Small intestine (tissue), 7 donors: ENCODE results near the gene RNPS1. TPM values are rescaled to one million over a fixed set of nuclear protein-coding genes. Genes with fewer than 3 reads are reported as not detected.
"Not testable (repeated sequence)": the region's sequence is repeated elsewhere in the genome, so short reads cannot be mapped to it uniquely, and the experiment has no call there.

Source experiments
- DNase-seq, 2 donors: peaks; one replicate each; pipeline versions ENCODE4 v3.0.0 to v3.0.0-alpha.2; 2013
- FAIRE-seq: peaks from 2 replicates; lab custom pipeline; 2012; peaks lifted over from hg19 to GRCh38; lab: Jason Lieb, UNC
- H3K27ac ChIP-seq, 3 donors: one replicate each; pipeline ENCODE4 v1.5.1; 2013; ENCODE audit warnings: low read length in 2 of 3, mild to moderate bottlenecking in 2 of 3, control low read depth in 1 of 3, inconsistent platforms in 1 of 3, low read depth in 1 of 3, moderate library complexity in 1 of 3
- H3K27me3 ChIP-seq, 3 donors: one replicate each; pipeline ENCODE4 v1.6.1; 2013; ENCODE audit warnings: low read length in 3 of 3, inconsistent platforms in 1 of 3; ENCODE audit not compliant: control insufficient read depth in 3 of 3, insufficient read depth in 3 of 3
- H3K36me3 ChIP-seq, 3 donors: one replicate each; pipeline ENCODE4 v1.6.1; 2013; ENCODE audit warnings: low read length in 3 of 3, inconsistent platforms in 1 of 3, low read depth in 1 of 3, mild to moderate bottlenecking in 1 of 3, moderate library complexity in 1 of 3; ENCODE audit not compliant: control insufficient read depth in 3 of 3, insufficient read depth in 2 of 3
- H3K4me1 ChIP-seq, 3 donors: one replicate each; pipeline ENCODE4 v1.6.1; 2013; ENCODE audit warnings: low read length in 2 of 3, inconsistent platforms in 1 of 3, low read depth in 1 of 3, mild to moderate bottlenecking in 1 of 3, moderate library complexity in 1 of 3; ENCODE audit not compliant: control insufficient read depth in 3 of 3, insufficient read depth in 2 of 3
- H3K4me3 ChIP-seq, 3 donors: one replicate each; pipeline ENCODE4 v1.5.1; 2013; ENCODE audit warnings: low read length in 3 of 3, control low read depth in 1 of 3, inconsistent platforms in 1 of 3, low read depth in 1 of 3, mild to moderate bottlenecking in 1 of 3, moderate library complexity in 1 of 3
- H3K9me3 ChIP-seq, 2 donors: one replicate each; pipeline ENCODE4 v1.6.1; 2013; ENCODE audit warnings: low read depth in 1 of 2, low read length in 1 of 2; ENCODE audit not compliant: control insufficient read depth in 2 of 2, insufficient read depth in 1 of 2
- WGBS, 3 donors: extraction: QIAGEN DNeasy Blood & Tissue Kit; methylation state at CpG; one replicate each; pipeline ENCODE4 v1.1.7; 2013; 5-methylcytosine and 5-hydroxymethylcytosine counted together
- polyA plus RNA-seq, 4 donors: library from polyadenylated mRNA; stranded (reverse) in 3 of 4; unstranded in 1 of 4; fragments of 200-250 nt in 3 of 4; fragments of 120-200 nt in 1 of 4; gene quantifications; one replicate each; pipeline versions ENCODE4 v1.2.1 to v1.2.3, GENCODE V29; 2013
- donor health status: healthy with polysubstance abuse.
- donor health status: control.
- donor health status: control.
- donor health status: Bipolar disorder and iron deficiency.
- donor health status: healthy.

Gene RNPS1
- polyA plus RNA-seq, 4 donors, result 91.7 to 166 (median 138) TPM

DNA sequence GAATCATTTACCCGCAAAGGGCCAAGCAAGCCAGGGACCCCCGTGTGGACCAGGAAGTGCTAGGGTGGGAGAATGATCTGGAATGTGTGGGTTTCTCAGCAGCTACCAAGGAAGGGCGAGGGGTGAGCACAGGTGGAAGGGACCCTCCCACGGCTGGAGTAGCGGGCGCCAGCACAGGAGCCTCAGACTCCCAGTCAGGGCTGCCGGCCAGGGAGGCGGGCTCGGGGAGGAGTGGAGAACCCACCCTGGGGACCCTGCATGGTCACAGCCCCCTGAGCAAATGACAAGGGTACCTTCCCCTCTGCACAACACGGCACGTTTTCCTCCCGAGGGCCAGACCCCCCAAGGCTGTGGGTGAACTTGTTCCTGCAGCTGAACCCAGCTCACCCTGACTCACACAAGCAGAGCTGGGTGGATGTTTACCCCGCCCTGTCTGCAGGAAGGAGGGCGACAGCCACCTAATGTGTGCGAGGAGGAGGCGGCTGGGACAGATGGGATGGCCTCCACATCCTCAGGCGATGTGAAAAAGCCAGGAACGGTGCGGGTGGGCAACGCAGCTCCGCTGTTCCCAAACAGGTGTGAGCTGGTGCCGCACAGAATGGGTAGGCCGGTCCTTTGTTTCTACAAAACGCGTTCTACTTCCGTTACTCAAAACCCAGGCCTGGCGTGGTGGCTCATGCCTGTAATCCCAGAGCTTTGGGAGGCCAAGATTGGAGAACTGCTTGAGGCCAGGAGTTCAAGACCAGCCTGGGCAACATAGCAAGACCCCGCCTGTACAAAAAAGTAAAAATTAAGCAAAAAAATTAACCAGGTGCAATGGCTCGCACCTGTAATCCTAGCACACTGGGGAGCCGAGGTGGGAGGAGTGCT is 22.8 kb downstream of the RNPS1 start:
- H3K27ac ChIP-seq, result no peak overlapping the region
- no peaks in the 10 kb centered on the region for H3K9me3 ChIP-seq
- H3K36me3 ChIP-seq, result peaks cover 2 to 80% (median 5%) of the 10 kb centered on the region in 3 donors
- H3K27me3 ChIP-seq, result no peaks in the 10 kb centered on the region
- peaks cover 0 to 3% (median 0%) of the 10 kb centered on the region in 3 donors for H3K4me1 ChIP-seq
- no peak overlapping the region for H3K4me3 ChIP-seq
- FAIRE-seq, result no peak
- no peak for DNase-seq
- 94 to 95% (median 95%) methylated on average over 30 of the region's 30 CpGs for WGBS, 3 donors

DNA sequence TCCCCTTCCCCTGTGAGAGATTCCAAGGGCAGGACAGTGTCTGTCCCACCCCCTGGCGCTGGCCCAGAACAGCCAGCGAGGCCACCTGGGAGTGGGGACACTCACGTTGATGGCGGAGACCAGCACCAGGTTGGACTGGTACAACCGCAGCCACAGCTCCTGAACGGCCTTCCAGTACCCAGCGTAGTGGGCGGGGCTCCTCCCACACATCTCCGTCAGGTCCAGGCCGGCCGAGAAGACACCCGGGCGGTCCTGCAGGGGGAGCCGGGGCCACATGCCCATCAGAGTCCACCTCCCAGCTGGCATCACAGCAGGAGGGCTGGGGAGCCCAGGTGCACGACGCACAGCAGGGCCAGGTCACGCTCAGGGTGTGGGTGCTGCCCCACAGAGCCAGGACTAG is 23.6 kb downstream of the RNPS1 start:
- H3K27me3 ChIP-seq, result no peaks in the 10 kb centered on the region
- H3K9me3 ChIP-seq, result no peaks in the 10 kb centered on the region
- WGBS, 3 donors, result 83 to 87% (median 85%) methylated on average over 17 of the region's 17 CpGs
- peaks cover 2 to 86% (median 8%) of the 10 kb centered on the region in 3 donors for H3K36me3 ChIP-seq
- H3K27ac ChIP-seq, result no peak overlapping the region
- DNase-seq (no peak), FAIRE-seq (no peak)
- no peak overlapping the region for H3K4me3 ChIP-seq
- no peaks in the 10 kb centered on the region for H3K4me1 ChIP-seq

DNA sequence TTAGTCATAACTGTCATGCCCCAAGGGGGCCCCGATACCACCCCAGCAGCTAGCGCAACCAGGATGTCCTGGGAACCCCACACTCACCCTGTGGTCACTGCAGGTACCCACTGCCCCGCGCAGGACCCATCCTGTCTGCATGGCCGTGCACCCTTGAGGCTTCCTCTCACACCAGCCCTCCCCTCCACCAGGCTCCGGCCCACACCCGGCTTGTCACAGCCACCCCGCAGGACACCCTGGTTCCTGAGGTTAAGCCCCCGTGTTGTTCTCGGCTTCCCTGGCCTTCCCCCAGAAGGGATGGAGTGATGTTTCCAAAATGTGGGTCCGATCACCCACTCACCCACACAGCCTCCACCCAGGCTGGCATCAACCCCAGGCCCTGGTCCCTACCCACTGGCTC is 24.1 kb downstream of the RNPS1 start:
- Histone ChIP-seq H3K9me3 (no peaks in the 10 kb centered on the region), H3K4me1 (peaks cover 0 to 2% (median 0%) of the 10 kb centered on the region in 3 donors), H3K36me3 (peaks cover 2 to 88% (median 8%) of the 10 kb centered on the region in 3 donors), H3K27ac (no peak overlapping the region), H3K4me3 (no peak overlapping the region), H3K27me3 (no peaks in the 10 kb centered on the region)
- FAIRE-seq, result no peak
- WGBS, 3 donors, result 91 to 99% (median 96%) methylated on average over 11 of the region's 11 CpGs
- no peak for DNase-seq

DNA sequence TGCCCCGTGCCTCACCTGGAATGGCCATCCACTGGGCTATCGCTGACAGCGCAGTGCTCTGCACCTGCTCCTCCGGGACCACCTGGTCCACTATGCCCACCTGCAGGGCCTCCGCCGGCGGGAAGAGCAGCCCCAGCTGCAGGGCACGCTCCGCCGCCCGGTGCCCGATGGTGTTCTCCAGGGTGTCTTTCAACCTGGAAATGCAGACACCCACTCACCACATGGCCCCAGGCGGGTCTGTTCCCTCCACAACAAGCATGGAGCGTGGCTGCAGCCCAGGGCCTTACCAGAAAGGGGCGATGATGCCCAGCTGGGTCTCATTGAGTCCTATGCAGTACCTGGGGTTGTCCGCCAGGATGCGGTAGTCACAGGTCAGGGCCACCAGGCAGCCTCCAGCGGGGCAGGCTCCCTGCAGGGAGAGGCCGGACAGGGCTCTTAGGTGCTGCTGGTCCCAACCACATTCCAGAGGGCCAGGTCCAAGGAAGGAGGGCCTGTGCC is 24.8 kb downstream of the RNPS1 start:
- no peak for DNase-seq
- Histone ChIP-seq H3K36me3 (peaks cover 2 to 87% (median 8%) of the 10 kb centered on the region in 3 donors), H3K27ac (no peak overlapping the region), H3K9me3 (no peaks in the 10 kb centered on the region), H3K27me3 (peaks cover 0 to under 1% (median 0%) of the 10 kb centered on the region in 3 donors), H3K4me1 (peaks cover 0 to 9% (median 0%) of the 10 kb centered on the region in 3 donors), H3K4me3 (no peak overlapping the region)
- WGBS, 3 donors, result 95 to 97% (median 96%) methylated on average over 18 to 19 of the region's 19 CpGs
- FAIRE-seq, result no peak

DNA sequence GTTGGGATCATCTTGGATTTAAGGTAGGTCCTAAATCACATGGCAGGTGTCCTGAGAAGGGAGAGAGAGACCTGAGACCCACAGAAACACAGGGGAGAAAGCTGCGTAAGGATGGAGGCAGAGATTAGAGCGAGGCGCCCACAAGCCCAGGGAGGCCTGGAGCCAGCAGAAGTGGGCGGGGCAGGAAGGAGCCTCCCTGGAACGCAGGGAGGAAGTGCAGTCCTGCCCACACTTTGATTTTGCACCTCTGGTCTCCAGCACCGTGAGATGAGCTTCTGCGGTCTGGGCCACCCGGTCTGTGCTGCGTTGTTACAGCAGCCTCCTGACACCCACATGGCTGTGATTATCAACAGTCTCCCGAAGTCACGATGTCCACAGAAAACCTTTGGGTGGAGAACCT is 25.3 kb downstream of the RNPS1 start:
- Histone ChIP-seq H3K36me3 (peaks cover 2 to 86% (median 8%) of the 10 kb centered on the region in 3 donors), H3K4me1 (peaks cover 0 to 14% (median 0%) of the 10 kb centered on the region in 3 donors), H3K9me3 (no peaks in the 10 kb centered on the region), H3K27ac (no peak overlapping the region), H3K27me3 (peaks cover 0 to 6% (median 0%) of the 10 kb centered on the region in 3 donors), H3K4me3 (no peak overlapping the region)
- no peak for FAIRE-seq
- no peak for DNase-seq
- WGBS, 3 donors, result 81 to 86% (median 83%) methylated on average over 11 of the region's 11 CpGs

DNA sequence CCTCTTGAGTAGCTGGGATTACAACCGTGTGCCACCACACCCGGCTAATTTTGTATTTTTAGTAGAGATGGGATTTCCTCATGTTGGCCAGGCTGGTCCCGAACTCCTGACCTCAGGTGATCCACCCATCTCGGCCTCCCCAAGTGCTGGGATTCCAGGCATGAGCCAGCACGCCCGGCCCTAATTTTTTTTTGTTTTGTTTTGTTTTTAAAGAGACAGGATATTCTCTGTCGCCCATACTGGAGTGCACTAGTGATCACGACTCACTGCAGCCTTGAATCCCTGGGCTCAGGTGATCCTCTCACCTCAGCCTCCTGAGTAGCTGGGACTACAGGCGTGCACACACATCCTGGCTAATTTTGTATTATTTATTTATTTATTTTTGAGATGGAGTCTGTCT is 27.6 kb downstream of the RNPS1 start:
- not testable (repeated sequence) for H3K9me3 ChIP-seq, DNase-seq, H3K4me3 ChIP-seq, FAIRE-seq, H3K27ac ChIP-seq
- 79 to 85% (median 80%) methylated on average over 9 of the region's 9 CpGs for WGBS, 3 donors
- H3K36me3 ChIP-seq, result peaks cover 2 to 74% (median 13%) of the 10 kb centered on the region in 3 donors
- H3K4me1 ChIP-seq, result peaks cover 0 to 30% (median 0%) of the 10 kb centered on the region in 3 donors
- peaks cover 0 to 28% (median 6%) of the 10 kb centered on the region in 3 donors for H3K27me3 ChIP-seq

DNA sequence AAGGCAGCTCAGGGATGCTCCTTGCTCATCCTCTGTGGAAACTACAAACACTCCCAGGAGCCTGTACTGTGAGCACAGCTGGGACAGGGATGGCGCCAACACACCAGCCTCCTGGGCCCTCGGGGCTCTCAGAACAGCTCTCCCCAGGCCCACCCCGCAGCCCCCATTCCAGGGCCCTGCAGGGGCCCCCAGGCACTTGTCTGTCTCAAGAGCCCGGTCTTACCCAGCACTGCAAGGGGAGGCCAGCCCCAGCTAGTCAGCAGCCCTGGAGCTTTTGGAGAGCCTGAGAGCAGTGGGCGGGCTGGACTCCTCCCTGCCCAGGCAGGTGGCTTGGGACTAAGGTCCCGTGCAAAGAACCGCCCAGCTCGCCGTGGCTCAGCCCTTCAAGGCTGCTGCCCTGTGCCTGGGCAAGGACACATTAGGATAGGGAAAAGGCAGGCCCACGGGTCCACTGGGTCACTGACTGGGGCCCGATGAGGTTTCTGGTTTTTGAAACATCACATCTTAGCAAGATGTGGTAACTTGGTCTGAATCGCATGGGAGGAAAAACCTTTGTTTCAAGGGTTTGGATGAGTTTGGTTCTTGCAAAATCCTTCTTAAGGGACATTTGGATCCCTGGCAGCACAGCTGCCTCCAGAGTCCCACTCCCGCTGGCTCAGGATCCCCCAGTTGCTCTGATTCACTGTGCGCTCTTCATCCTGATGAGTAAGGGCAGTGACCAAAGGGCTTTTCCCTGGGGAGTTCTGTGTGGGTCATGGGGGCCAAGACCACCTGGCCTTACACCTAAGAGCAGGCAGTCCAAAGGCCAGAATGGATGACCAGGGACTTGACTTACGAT is 28.9 kb downstream of the RNPS1 start:
- Histone ChIP-seq H3K4me1 (peaks cover 0 to 30% (median 0%) of the 10 kb centered on the region in 3 donors), H3K9me3 (no peaks in the 10 kb centered on the region), H3K36me3 (peaks cover 2 to 74% (median 15%) of the 10 kb centered on the region in 3 donors), H3K27ac (no peak overlapping the region), H3K27me3 (peaks cover 2 to 30% (median 6%) of the 10 kb centered on the region in 3 donors), H3K4me3 (no peak overlapping the region)
- WGBS, 3 donors, result 36 to 65% (median 46%) methylated on average over 15 of the region's 15 CpGs
- FAIRE-seq (no peak), DNase-seq (peak in 1 of 2 donors; percentile 51)
